Epithelial cell of esophagus (primary cell): ENCODE measurements around the gene RASSF3.
"Not testable (repeated sequence)": the region's sequence is repeated elsewhere in the genome, so short reads cannot be mapped to it uniquely, and the experiment has no call there.

Source experiments
- DNase-seq: peaks from one replicate; pipeline ENCODE4 v3.0.0; 2010; ENCODE audit warnings: low read depth
- H3K4me3 ChIP-seq: 2 replicates; pipeline ENCODE4 v1.5.1; 2011; ENCODE audit warnings: mild to moderate bottlenecking, low read length, control low read depth
- CTCF ChIP-seq: IDR thresholded peaks from 2 replicates; pipeline ENCODE4 v1.5.1; 2011; ENCODE audit warnings: low read depth, mild to moderate bottlenecking, low read length, control low read depth, inconsistent platforms; ENCODE audit not compliant: insufficient read depth; ENCODE audit errors: missing control alignments

RASSF3 gene

DNA sequence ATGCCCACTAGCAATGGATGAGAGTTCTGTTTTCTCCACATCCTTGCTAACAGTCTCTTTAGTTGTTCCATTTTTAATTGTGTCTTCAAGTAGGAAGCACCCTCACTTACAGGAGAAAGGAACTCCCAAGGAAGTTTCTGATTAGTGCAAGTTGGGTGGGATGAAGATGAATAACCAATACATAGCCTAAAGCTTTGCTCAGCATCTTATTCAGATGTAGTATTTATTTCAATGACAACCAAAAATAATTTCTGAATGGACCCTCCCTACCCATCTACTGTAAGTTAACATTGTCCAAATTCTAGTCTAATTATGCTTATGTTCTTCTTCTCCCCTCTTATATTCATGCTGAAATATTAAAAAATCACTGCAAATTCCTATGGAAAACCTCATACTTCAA lies 36.0 kb downstream of the RASSF3 start:
- H3K4me3 ChIP-seq: no peak overlapping the region
- no peak for DNase-seq
- no peak for TF ChIP-seq CTCF

DNA sequence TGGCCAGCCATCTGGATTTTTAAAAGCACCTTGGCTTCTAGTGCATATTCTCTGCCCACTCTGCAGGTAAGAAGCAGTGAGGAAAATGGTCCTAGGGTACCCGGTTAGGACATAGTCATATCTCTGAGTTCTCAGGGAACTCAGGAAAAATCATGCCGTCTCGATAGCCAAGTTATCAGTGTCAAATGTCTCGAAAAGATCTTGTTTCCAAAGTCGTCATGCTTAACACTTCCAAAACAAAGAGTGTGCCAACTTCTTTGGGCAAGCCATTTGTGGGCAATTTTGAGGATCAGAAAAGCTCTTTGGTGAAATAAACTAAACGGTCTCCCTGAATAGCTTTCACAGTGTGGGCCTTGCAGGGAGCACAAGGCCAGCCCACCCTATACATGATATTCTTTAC lies 39.2 kb downstream of the RASSF3 start:
- TF ChIP-seq CTCF: no peak
- H3K4me3 ChIP-seq: no peak overlapping the region
- DNase-seq: no peak

DNA sequence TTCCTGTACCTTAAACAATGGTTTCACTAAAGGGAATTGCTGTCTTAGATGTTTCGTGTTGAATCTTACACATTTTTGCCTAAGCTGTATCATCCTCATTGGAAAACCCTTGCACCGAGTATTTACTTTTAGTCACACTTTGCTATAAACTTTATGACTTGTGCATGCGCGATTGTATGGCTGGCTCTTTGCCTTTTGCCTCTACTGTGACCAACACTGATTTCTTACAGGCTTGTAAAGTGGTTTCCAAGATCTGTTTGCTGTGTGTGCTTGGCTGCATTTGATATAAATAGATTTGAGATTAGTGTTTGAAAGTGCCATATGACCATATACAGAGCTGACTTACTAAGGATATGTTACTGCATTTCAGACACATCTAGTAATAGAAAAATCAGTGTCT lies 40.5 kb downstream of the RASSF3 start:
- DNase-seq: no peak

DNA sequence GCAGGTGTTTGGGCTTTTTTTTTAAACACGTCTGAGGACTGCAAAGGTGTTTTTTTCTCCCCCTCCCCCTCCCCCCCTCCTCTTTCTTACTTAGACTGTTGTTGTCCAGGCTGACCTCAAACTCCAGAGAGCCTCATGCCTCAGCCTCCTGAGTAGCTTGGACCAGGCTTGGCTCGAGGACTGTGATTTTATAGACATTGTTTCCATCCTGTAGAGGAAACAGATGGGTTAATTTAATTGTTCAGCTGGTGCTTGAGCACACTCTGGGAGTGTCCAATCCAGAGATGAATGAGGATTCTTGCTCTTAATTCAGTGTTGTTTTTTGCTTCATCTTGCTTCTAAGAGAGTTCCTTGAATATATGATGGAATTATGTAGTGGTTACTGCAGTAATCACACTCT lies 42.1 kb downstream of the RASSF3 start:
- TF ChIP-seq CTCF: no peak
- DNase-seq: no peak
- no peak overlapping the region for H3K4me3 ChIP-seq

More for the DNA sequence above, 40.5 kb downstream of the RASSF3 start:
- no peak for TF ChIP-seq CTCF
- H3K4me3 ChIP-seq: no peak overlapping the region

GRCh38 chr12:64653123-64653522 lies 42.8 kb downstream of the RASSF3 start:
- TF ChIP-seq CTCF: no peak
- no peak for DNase-seq

GRCh38 chr12:64653907-64654306 lies 43.6 kb downstream of the RASSF3 start:
- not testable (repeated sequence) for H3K4me3 ChIP-seq, DNase-seq

More at GRCh38 chr12:64653123-64653522, 42.8 kb downstream of the RASSF3 start:
- H3K4me3 ChIP-seq: no peak overlapping the region

- DNase-seq: peak; percentile 33
- no peak for TF ChIP-seq CTCF
- H3K4me3 ChIP-seq: no peak overlapping the region
Observed at GRCh38 chr12:64655141-64655540, 44.8 kb downstream of the RASSF3 start.

- no peak for DNase-seq
- TF ChIP-seq CTCF: no peak
- H3K4me3 ChIP-seq: no peak overlapping the region
Observed at GRCh38 chr12:64656429-64656828, 46.1 kb downstream of the RASSF3 start.
